SKM-1 treated with dmso at 0.1 percent for 144 hours (cell line): Measurements from ENCODE around the gene RBM15.

Experiments used
- DNase-seq: peaks from one replicate; lab custom pipeline; 2025; ENCODE audit not compliant: unreplicated experiment; lab: John Stamatoyannopoulos, UW

The RBM15 gene

GRCh38 chr1:110347182-110347893, 8.2 kb downstream of the RBM15 start:
- DNase-seq: no peak

GRCh38 chr1:110348050-110348449, 8.9 kb downstream of the RBM15 start:
- DNase-seq: no peak

GRCh38 chr1:110348771-110349170, 9.6 kb downstream of the RBM15 start:
- no peak for DNase-seq

- DNase-seq: no peak
These were observed 11.2 kb downstream of the RBM15 start for GRCh38 chr1:110350360-110350759.

- no peak for DNase-seq
These were observed 16.1 kb downstream of the RBM15 start for GRCh38 chr1:110355321-110355720.

GRCh38 chr1:110356379-110356778, 17.2 kb downstream of the RBM15 start:
- no peak for DNase-seq

- no peak for DNase-seq
These were observed 21.3 kb downstream of the RBM15 start for GRCh38 chr1:110360431-110360830.

- no peak for DNase-seq
These were observed 22.7 kb downstream of the RBM15 start for GRCh38 chr1:110361856-110362255.

GRCh38 chr1:110364221-110364620, 25.0 kb downstream of the RBM15 start:
- DNase-seq: no peak

GRCh38 chr1:110370827-110371226, 31.6 kb downstream of the RBM15 start:
- no peak for DNase-seq

GRCh38 chr1:110375490-110375889, 36.3 kb downstream of the RBM15 start:
- DNase-seq: no peak

- DNase-seq: peak; percentile 76
These were observed 41.6 kb downstream of the RBM15 start for GRCh38 chr1:110380672-110381283.

GRCh38 chr1:110383251-110383990, 44.2 kb downstream of the RBM15 start:
- DNase-seq: no peak

GRCh38 chr1:110384581-110385321, 45.6 kb downstream of the RBM15 start:
- no peak for DNase-seq

- DNase-seq: no peak
These were observed 46.2 kb downstream of the RBM15 start for GRCh38 chr1:110385369-110385768.

GRCh38 chr1:110387048-110387754, 48.0 kb downstream of the RBM15 start:
- no peak for DNase-seq

GRCh38 chr1:110390096-110390495, 50.9 kb downstream of the RBM15 start:
- no peak for DNase-seq

- no peak for DNase-seq
These were observed 51.6 kb downstream of the RBM15 start, which contains the start of gene SLC16A4 for GRCh38 chr1:110390692-110391245. Gene SLC16A4, minus strand, starts transcription at chr1:110391026. Its CDS starts 1,703 bp downstream, at chr1:110389323.

- DNase-seq: no peak
These were observed 54.1 kb downstream of the RBM15 start for GRCh38 chr1:110393286-110393685.
